RPMI8226 (cell line): ENCODE results near the gene SON.
"Not testable (repeated sequence)": the region's sequence is repeated elsewhere in the genome, so short reads cannot be mapped to it uniquely, and the experiment has no call there.

Experiments
- DNase-seq: peaks from one replicate; pipeline ENCODE4 v3.0.0-alpha.2; 2015

SON gene

GRCh38 chr21:33542640-33543504, at the start of gene SON:
Gene SON, plus strand, starts transcription at chr21:33543038. Its CDS starts 55 bp downstream, at chr21:33543093.
- peak; percentile 99 for DNase-seq

- DNase-seq, result no peak
Observed at GRCh38 chr21:33493756-33494155, 49.1 kb upstream of the SON start.

GRCh38 chr21:33495743-33496142, 47.1 kb upstream of the SON start:
- peak; percentile 12 for DNase-seq

GRCh38 chr21:33496345-33496744, 46.5 kb upstream of the SON start:
- DNase-seq, result peak; percentile 32

- no peak for DNase-seq
Observed at GRCh38 chr21:33505833-33506232, 37.0 kb upstream of the SON start.

- not testable (repeated sequence) for DNase-seq
Observed at GRCh38 chr21:33507003-33507402, 35.8 kb upstream of the SON start.

GRCh38 chr21:33510826-33511225, 32.0 kb upstream of the SON start:
- no peak for DNase-seq

GRCh38 chr21:33511639-33512038, 31.2 kb upstream of the SON start:
- no peak for DNase-seq

- no peak for DNase-seq
Observed at GRCh38 chr21:33512481-33512880, 30.4 kb upstream of the SON start.

- no peak for DNase-seq
Observed at GRCh38 chr21:33514229-33514628, 28.6 kb upstream of the SON start.

GRCh38 chr21:33518899-33519298, 23.9 kb upstream of the SON start:
- DNase-seq, result no peak

- DNase-seq, result no peak
Observed at GRCh38 chr21:33522297-33522952, 20.4 kb upstream of the SON start.

GRCh38 chr21:33522953-33523349, 19.9 kb upstream of the SON start:
- no peak for DNase-seq

- no peak for DNase-seq
Observed at GRCh38 chr21:33531007-33531406, 11.8 kb upstream of the SON start.

- no peak for DNase-seq
Observed at GRCh38 chr21:33537212-33537611, 5.6 kb upstream of the SON start.

- no peak for DNase-seq
Observed at GRCh38 chr21:33539616-33540015, 3.2 kb upstream of the SON start.

- DNase-seq, result peak; percentile 30
Observed at GRCh38 chr21:33540711-33541104, 2.1 kb upstream of the SON start.

- peak; percentile 59 for DNase-seq
Observed at GRCh38 chr21:33541105-33541711, 1.6 kb upstream of the SON start.

- DNase-seq, result peak; percentile 90
Observed at GRCh38 chr21:33541756-33542639, 840 bp upstream of the SON start, which contains the start of gene GART. Gene GART, minus strand, starts transcription at chr21:33542117. Its CDS starts 2,802 bp downstream, at chr21:33539315.

GRCh38 chr21:33543505-33544129, 779 bp downstream of the SON start:
- DNase-seq, result no peak

- DNase-seq, result no peak
Observed at GRCh38 chr21:33544451-33545195, 1.8 kb downstream of the SON start.
